Breast epithelium (tissue), 3 donors: ENCODE data around the gene BSDC1.

ENCODE experiments used
- CTCF ChIP-seq, 3 donors: fragments of 450-650 bp; IDR thresholded peaks; one replicate each; pipeline ENCODE4 v1.5.1; 2016 to 2017; ENCODE audit warnings: antibody characterized with exemption in 3 of 3, mild to moderate bottlenecking in 3 of 3, moderate library complexity in 3 of 3
- POLR2A ChIP-seq: fragments of 450-650 bp; IDR thresholded peaks from one replicate; pipeline ENCODE4 v1.6.1; 2016; ENCODE audit warnings: antibody characterized with exemption, mild to moderate bottlenecking, moderate library complexity
- POLR2AphosphoS5 ChIP-seq, 3 donors: sonication (generic); formaldehyde crosslinking; IDR thresholded peaks; one replicate each; pipeline ENCODE4 v1.6.1; 2017; ENCODE audit warnings: antibody characterized with exemption in 3 of 3

GRCh38 chr1:32341186-32341757, 53.0 kb downstream of the BSDC1 start:
- TF ChIP-seq CTCF (IDR thresholded peaks at IDR 0.05) = no peak
- TF ChIP-seq POLR2AphosphoS5 (IDR thresholded peaks at IDR 0.05) = no peak
- no peak for TF ChIP-seq POLR2A
